A673 (cell line): ENCODE results near the gene CIBAR2.

Source experiments
- EZH2 ChIP-seq: fragments of 200-600 bp; sonication (generic); IDR thresholded peaks from 2 replicates; pipeline ENCODE4 v1.6.1; 2017; ENCODE audit warnings: borderline replicate concordance, low read depth, mild to moderate bottlenecking, mixed read lengths, antibody characterized with exemption, low read length; ENCODE audit not compliant: poor library complexity, severe bottlenecking
- TF ChIP-seq, protein P1 (sequence below): fragments of 300-800, 200-600 bp; sonication (generic); conservative IDR thresholded peaks from 2 replicates; pipeline ENCODE4 v1.5.1; 2017; ENCODE audit warnings: low read depth, mild to moderate bottlenecking, antibody characterized with exemption, low read length, moderate library complexity, mixed read lengths

DNA sequence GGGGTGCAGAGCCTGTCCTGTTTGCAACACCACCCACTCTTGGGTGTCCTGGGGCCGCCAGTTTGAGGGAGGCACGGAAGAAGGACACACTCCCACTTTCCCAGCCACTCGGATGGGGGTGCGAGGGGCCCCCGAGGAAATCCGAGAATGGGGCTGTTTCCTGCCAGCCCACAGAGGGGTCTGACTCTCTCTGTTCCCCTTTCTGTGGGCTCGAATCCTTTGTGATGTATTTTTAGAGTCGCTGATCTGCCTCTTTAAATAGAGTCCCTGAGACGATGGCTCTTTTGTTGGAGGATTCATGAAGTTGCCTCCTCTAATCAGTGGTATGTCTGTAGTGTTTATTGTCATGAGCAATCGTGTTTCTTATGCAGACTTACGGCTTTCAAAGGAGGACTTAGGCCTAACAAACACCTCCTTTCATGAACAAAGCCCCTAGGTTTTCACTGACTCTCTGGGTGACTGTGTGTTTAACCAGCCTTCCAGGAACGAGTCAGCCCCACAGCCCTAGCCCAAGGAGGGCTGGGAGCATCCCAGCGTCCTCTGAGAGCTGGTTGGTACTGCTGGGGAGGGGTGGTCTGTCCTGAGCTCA, 29.1 kb downstream of the CIBAR2 start:
- TF ChIP-seq, protein P1, sequence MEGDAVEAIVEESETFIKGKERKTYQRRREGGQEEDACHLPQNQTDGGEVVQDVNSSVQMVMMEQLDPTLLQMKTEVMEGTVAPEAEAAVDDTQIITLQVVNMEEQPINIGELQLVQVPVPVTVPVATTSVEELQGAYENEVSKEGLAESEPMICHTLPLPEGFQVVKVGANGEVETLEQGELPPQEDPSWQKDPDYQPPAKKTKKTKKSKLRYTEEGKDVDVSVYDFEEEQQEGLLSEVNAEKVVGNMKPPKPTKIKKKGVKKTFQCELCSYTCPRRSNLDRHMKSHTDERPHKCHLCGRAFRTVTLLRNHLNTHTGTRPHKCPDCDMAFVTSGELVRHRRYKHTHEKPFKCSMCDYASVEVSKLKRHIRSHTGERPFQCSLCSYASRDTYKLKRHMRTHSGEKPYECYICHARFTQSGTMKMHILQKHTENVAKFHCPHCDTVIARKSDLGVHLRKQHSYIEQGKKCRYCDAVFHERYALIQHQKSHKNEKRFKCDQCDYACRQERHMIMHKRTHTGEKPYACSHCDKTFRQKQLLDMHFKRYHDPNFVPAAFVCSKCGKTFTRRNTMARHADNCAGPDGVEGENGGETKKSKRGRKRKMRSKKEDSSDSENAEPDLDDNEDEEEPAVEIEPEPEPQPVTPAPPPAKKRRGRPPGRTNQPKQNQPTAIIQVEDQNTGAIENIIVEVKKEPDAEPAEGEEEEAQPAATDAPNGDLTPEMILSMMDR: no peak
- no peak for TF ChIP-seq EZH2
